ENCODE data around the gene ANKRD34B.

DNA sequence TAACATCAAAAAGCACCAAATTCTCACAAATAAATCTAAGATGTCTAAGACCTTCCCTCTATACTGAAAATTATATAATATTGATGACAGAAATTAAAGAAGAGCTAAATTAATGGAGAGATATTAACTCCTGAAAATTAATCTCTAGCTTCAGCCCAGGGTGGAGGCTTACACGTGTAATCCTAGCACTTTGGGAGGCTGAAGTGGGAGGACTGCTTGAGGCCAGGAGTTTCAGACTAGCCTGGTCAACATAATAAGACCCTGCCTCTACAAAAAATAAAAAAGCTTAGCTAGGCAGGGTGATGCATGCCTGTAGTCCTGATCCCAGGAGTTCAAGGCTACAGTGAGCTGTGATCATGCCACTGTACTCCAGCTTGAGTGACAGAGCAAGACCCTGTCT is 39.6 kb upstream of the ANKRD34B start:
- TF ChIP-seq, protein P1, sequence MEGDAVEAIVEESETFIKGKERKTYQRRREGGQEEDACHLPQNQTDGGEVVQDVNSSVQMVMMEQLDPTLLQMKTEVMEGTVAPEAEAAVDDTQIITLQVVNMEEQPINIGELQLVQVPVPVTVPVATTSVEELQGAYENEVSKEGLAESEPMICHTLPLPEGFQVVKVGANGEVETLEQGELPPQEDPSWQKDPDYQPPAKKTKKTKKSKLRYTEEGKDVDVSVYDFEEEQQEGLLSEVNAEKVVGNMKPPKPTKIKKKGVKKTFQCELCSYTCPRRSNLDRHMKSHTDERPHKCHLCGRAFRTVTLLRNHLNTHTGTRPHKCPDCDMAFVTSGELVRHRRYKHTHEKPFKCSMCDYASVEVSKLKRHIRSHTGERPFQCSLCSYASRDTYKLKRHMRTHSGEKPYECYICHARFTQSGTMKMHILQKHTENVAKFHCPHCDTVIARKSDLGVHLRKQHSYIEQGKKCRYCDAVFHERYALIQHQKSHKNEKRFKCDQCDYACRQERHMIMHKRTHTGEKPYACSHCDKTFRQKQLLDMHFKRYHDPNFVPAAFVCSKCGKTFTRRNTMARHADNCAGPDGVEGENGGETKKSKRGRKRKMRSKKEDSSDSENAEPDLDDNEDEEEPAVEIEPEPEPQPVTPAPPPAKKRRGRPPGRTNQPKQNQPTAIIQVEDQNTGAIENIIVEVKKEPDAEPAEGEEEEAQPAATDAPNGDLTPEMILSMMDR (optimal IDR thresholded peaks at IDR 0.05 in 1 of 3, IDR thresholded peaks at IDR 0.05 in 1 of 3, conservative IDR thresholded peaks at IDR 0.05 in 1 of 3; ENCODE audit: extremely low read depth in 1 of 3, insufficient read depth in 2 of 3, low read length in 3 of 3), result no peak
- no peak for TF ChIP-seq EZH2 (IDR thresholded peaks at IDR 0.05; ENCODE audit: low read length)
